HG02970 (cell line): ENCODE results near the gene CYBRD1.
"Not testable (repeated sequence)": the region's sequence is repeated elsewhere in the genome, so short reads cannot be mapped to it uniquely, and the experiment has no call there.

Experiments used
- ATAC-seq: cut with Tn5 transposase; IDR thresholded peaks from one replicate; pipeline ENCODE4 v1.9.1; 2021; ENCODE audit warnings: mild to moderate bottlenecking, moderate library complexity, moderate number of reproducible peaks; ENCODE audit not compliant: unreplicated experiment, low FRiP score

The CYBRD1 gene

GRCh38 chr2:171514908-171515582, 7.2 kb upstream of the CYBRD1 start:
- no peak for ATAC-seq

- no peak for ATAC-seq
Measured at GRCh38 chr2:171515672-171516298, 6.5 kb upstream of the CYBRD1 start.

- ATAC-seq = no peak
Measured at GRCh38 chr2:171516793-171517192, 5.5 kb upstream of the CYBRD1 start.

- no peak for ATAC-seq
Measured at GRCh38 chr2:171520471-171520870, 1.8 kb upstream of the CYBRD1 start.

GRCh38 chr2:171521361-171522051, 768 bp upstream of the CYBRD1 start:
- no peak for ATAC-seq

- no peak for ATAC-seq
Measured at GRCh38 chr2:171522788-171523087, 464 bp downstream of the CYBRD1 start.

- ATAC-seq = no peak
Measured at GRCh38 chr2:171523088-171524017, 1.1 kb downstream of the CYBRD1 start.

- ATAC-seq = no peak
Measured at GRCh38 chr2:171524018-171524401, 1.7 kb downstream of the CYBRD1 start.

- ATAC-seq = no peak
Measured at GRCh38 chr2:171529914-171530313, 7.6 kb downstream of the CYBRD1 start.

- no peak for ATAC-seq
Measured at GRCh38 chr2:171530378-171530777, 8.1 kb downstream of the CYBRD1 start.

GRCh38 chr2:171530859-171531258, 8.6 kb downstream of the CYBRD1 start:
- ATAC-seq = not testable (repeated sequence)

- ATAC-seq = no peak
Measured at GRCh38 chr2:171531291-171531690, 9.0 kb downstream of the CYBRD1 start.

- no peak for ATAC-seq
Measured at GRCh38 chr2:171531836-171532450, 9.7 kb downstream of the CYBRD1 start.

- ATAC-seq = no peak
Measured at GRCh38 chr2:171533331-171533730, 11.1 kb downstream of the CYBRD1 start.

GRCh38 chr2:171535528-171535927, 13.3 kb downstream of the CYBRD1 start:
- not testable (repeated sequence) for ATAC-seq

GRCh38 chr2:171540437-171540836, 18.2 kb downstream of the CYBRD1 start:
- no peak for ATAC-seq

- no peak for ATAC-seq
Measured at GRCh38 chr2:171541202-171541887, 19.1 kb downstream of the CYBRD1 start.

GRCh38 chr2:171545086-171545485, 22.8 kb downstream of the CYBRD1 start:
- no peak for ATAC-seq

GRCh38 chr2:171547256-171547655, 25.0 kb downstream of the CYBRD1 start:
- no peak for ATAC-seq

GRCh38 chr2:171547720-171548119, 25.4 kb downstream of the CYBRD1 start:
- ATAC-seq = no peak
